Adrenal gland (tissue), 12 donors: Measurements from ENCODE around the gene KLC1. TPM values are rescaled to one million over a fixed set of nuclear protein-coding genes. Genes with fewer than 3 reads are reported as not detected.

Source experiments
- DNase-seq, 7 donors: peaks; one replicate each; pipeline ENCODE4 v3.0.0-alpha.2; 2019 to 2020
- H3K27ac ChIP-seq, 5 donors: fragments of 200-600 bp; sonication (generic) in 4 of 5; 1 replicate in 3 of 5; 2 replicates in 2 of 5; pipeline versions ENCODE4 v1.5.1 to v1.8.0; 2016 to 2020; ENCODE audit warnings: mild to moderate bottlenecking in 1 of 5
- H3K27me3 ChIP-seq: fragments of 200-600 bp; 2 replicates; pipeline ENCODE4 v1.8.0; 2021
- H3K36me3 ChIP-seq, 2 donors: fragments of 200-600 bp; replicated peaks in 1 of 2; 1 replicate in 1 of 2; 2 replicates in 1 of 2; pipeline versions ENCODE4 v1.5.1 to v1.8.0; 2018 to 2022
- H3K4me1 ChIP-seq, 2 donors: fragments of 200-600 bp; replicated peaks in 1 of 2; 1 replicate in 1 of 2; 2 replicates in 1 of 2; pipeline versions ENCODE4 v1.5.1 to v1.8.0; 2018 to 2021
- H3K4me3 ChIP-seq, 4 donors: fragments of 200-600 bp; sonication (generic) in 3 of 4; one replicate each; pipeline ENCODE4 v1.5.1; 2016 to 2018
- H3K9me3 ChIP-seq, 3 donors: fragments of 200-600 bp; sonication (generic) in 1 of 3; replicated peaks in 1 of 3; 1 replicate in 2 of 3; 2 replicates in 1 of 3; pipeline versions ENCODE4 v1.5.1 to v1.8.0; 2016 to 2021
- CTCF ChIP-seq, 6 experiments: fragments of 450-650 bp in 4 of 6; fragments of 200-600 bp in 2 of 6; sonication (generic) in 1 of 6; IDR thresholded peaks; 1 replicate in 5 of 6; 2 replicates in 1 of 6; pipeline versions ENCODE4 v1.5.1 to v1.8.0; 2016 to 2021; ENCODE audit warnings: antibody characterized with exemption in 6 of 6, mild to moderate bottlenecking in 2 of 6, moderate library complexity in 1 of 6
- POLR2A ChIP-seq, 2 donors: fragments of 450-650 bp; IDR thresholded peaks; one replicate each; pipeline ENCODE4 v1.6.1; 2017; ENCODE audit warnings: antibody characterized with exemption in 2 of 2, mild to moderate bottlenecking in 2 of 2, moderate library complexity in 1 of 2
- WGBS, 4 donors: extraction: QIAGEN DNeasy Blood & Tissue Kit in 2 of 4; methylation state at CpG; one replicate each; pipeline versions ENCODE4 v1.1.5 to v1.1.7; 2013 to 2017; 5-methylcytosine and 5-hydroxymethylcytosine counted together
- intact Hi-C, 2 donors: fragments of 100-400 bp; cut with DNase I; formaldehyde crosslinking; loops; one replicate each; pipeline versions ENCODE4 v1.14.1 to v1.15.0; 2022 to 2023
- polyA plus RNA-seq, 3 donors: library from polyadenylated mRNA; stranded (reverse); fragments of 200-250 nt in 2 of 3; fragments of 350-450 nt in 1 of 3; fragmentation: Illumina TruSeq in 1 of 3; extraction: RNeasy Lipid Tissue Mini Kit (QIAGEN cat#74804) in 1 of 3; gene quantifications; one replicate each; pipeline ENCODE4 v1.2.3, GENCODE V29; 2013 to 2014
- total RNA-seq, 9 donors: library from RNA; depleted of rRNA in 4 of 9; stranded (reverse); fragments of >200 nt in 4 of 9; fragments of 120-200 nt in 1 of 9; fragmentation: NEBNext Ultra II Directional in 1 of 9; extraction: Animal tissue kit (Norgen Biotek cat#: 25700) in 1 of 9; gene quantifications; one replicate each; pipeline versions ENCODE4 v1.1.0 to v1.2.4, GENCODE V29; 2013 to 2023
- donor health status: healthy with polysubstance abuse.
- donor health status: Bipolar disorder and iron deficiency.
- donor health status: DM: yes; HTN: yes; CAD: no.
- donor health status: DM: no; HTN: no; CAD: no.
- donor health status: DM: no; HTN: no; CAD: no.
- donor health status: DM: yes; HTN: yes; CAD: no.

The KLC1 gene
- total and polyA plus RNA-seq, 12 donors = 70.7 to 248 (median 125) TPM

- Histone ChIP-seq H3K27me3 (no peaks in the 10 kb centered on the region), H3K36me3 (peaks cover 0 to 21% of the 10 kb centered on the region in 2 donors), H3K27ac (no peak overlapping the region), H3K9me3 (no peaks in the 10 kb centered on the region), H3K4me3 (no peak overlapping the region), H3K4me1 (peaks cover 13 to 32% of the 10 kb centered on the region in 2 donors)
- TF ChIP-seq CTCF (IDR thresholded peaks at IDR 0.05) = no peak
- TF ChIP-seq POLR2A (IDR thresholded peaks at IDR 0.05) = no peak
- peak in 1 of 7 donors; percentile 49 for DNase-seq
- WGBS, 4 donors = 91 to 96% (median 94%) methylated on average over 22 to 34 of the region's 34 CpGs
- intact Hi-C loops = no loop called here
Observed at GRCh38 chr14:103738701-103739451, 109.9 kb downstream of the KLC1 start.

GRCh38 chr14:103739466-103739792 lies 110.4 kb downstream of the KLC1 start:
- DNase-seq = peak in 1 of 7 donors; percentile 17
- H3K27ac ChIP-seq = no peak overlapping the region
- intact Hi-C loops = no loop called here
- WGBS, 4 donors = 93 to 96% (median 94%) methylated on average over 5 to 6 of the region's 6 CpGs
- H3K27me3 ChIP-seq = no peaks in the 10 kb centered on the region
- TF ChIP-seq POLR2A (IDR thresholded peaks at IDR 0.05) (no peak), CTCF (IDR thresholded peaks at IDR 0.05) (no peak)
- H3K9me3 ChIP-seq = no peaks in the 10 kb centered on the region
- no peak overlapping the region for H3K4me3 ChIP-seq
- H3K4me1 ChIP-seq = peaks cover 13 to 31% of the 10 kb centered on the region in 2 donors
- H3K36me3 ChIP-seq = peaks cover 0 to 16% of the 10 kb centered on the region in 2 donors

GRCh38 chr14:103739793-103740501 lies 110.9 kb downstream of the KLC1 start:
- no peaks in the 10 kb centered on the region for H3K9me3 ChIP-seq
- H3K27ac ChIP-seq = no peak overlapping the region
- DNase-seq = peak in 2 of 7 donors; percentile 19 to 43
- peaks cover 13 to 26% of the 10 kb centered on the region in 2 donors for H3K4me1 ChIP-seq
- intact Hi-C loops = no loop called here
- peaks cover 0 to 15% of the 10 kb centered on the region in 2 donors for H3K36me3 ChIP-seq
- H3K4me3 ChIP-seq = no peak overlapping the region
- no peaks in the 10 kb centered on the region for H3K27me3 ChIP-seq
- TF ChIP-seq POLR2A (IDR thresholded peaks at IDR 0.05) = no peak
- TF ChIP-seq CTCF (IDR thresholded peaks at IDR 0.05) = no peak
- 91 to 100% (median 97%) methylated on average over 7 to 30 of the region's 30 CpGs for WGBS, 4 donors

- WGBS, 4 donors = 75 to 83% (median 77%) methylated on average over 10 to 14 of the region's 14 CpGs
- DNase-seq = peak in 2 of 7 donors; percentile 22 to 48
- Histone ChIP-seq H3K27ac (peak overlapping the region in 2 of 5 donors; percentile 14 to 68), H3K36me3 (peaks cover 0 to 15% of the 10 kb centered on the region in 2 donors), H3K9me3 (no peaks in the 10 kb centered on the region), H3K4me3 (no peak overlapping the region), H3K27me3 (no peaks in the 10 kb centered on the region), H3K4me1 (peaks cover 13 to 16% of the 10 kb centered on the region in 2 donors)
- no peak for TF ChIP-seq POLR2A (IDR thresholded peaks at IDR 0.05)
- TF ChIP-seq CTCF (IDR thresholded peaks at IDR 0.05) = no peak
- intact Hi-C loops = no loop called here
Observed at GRCh38 chr14:103740991-103741689, 112.1 kb downstream of the KLC1 start.
